Stomach (tissue), 9 donors: ENCODE results near the gene VPS54. TPM values are rescaled to one million over a fixed set of nuclear protein-coding genes. Genes with fewer than 3 reads are reported as not detected.

Source experiments
- DNase-seq, 2 donors: peaks; one replicate each; pipeline versions ENCODE4 v3.0.0 to v3.0.0-alpha.2; 2013 to 2019
- H3K27ac ChIP-seq, 5 donors: fragments of 200-600 bp in 4 of 5; sonication (generic) in 4 of 5; one replicate each; pipeline ENCODE4 v1.5.1; 2013 to 2019; ENCODE audit warnings: mild to moderate bottlenecking in 1 of 5, moderate library complexity in 1 of 5
- H3K27me3 ChIP-seq, 3 donors: fragments of 200-600 bp; sonication (generic); one replicate each; pipeline ENCODE4 v1.5.1; 2017 to 2019; ENCODE audit warnings: mixed run types in 1 of 3
- H3K36me3 ChIP-seq, 4 donors: fragments of 200-600 bp; sonication (generic); 1 replicate in 3 of 4; 2 replicates in 1 of 4; pipeline ENCODE4 v1.5.1; 2016 to 2019
- H3K4me1 ChIP-seq, 4 donors: fragments of 200-600 bp; sonication (generic); one replicate each; pipeline ENCODE4 v1.5.1; 2016 to 2019
- H3K4me3 ChIP-seq, 4 donors: fragments of 200-600 bp; sonication (generic) in 3 of 4; one replicate each; pipeline ENCODE4 v1.5.1; 2016 to 2019; ENCODE audit warnings: mild to moderate bottlenecking in 1 of 4
- H3K9me3 ChIP-seq, 4 donors: fragments of 200-600 bp; sonication (generic); one replicate each; pipeline ENCODE4 v1.5.1; 2016 to 2019
- CTCF ChIP-seq, 7 experiments: fragments of 450-650 bp in 4 of 7; fragments of 200-600 bp in 3 of 7; sonication (generic) in 3 of 7; IDR thresholded peaks; one replicate each; pipeline ENCODE4 v1.5.1; 2016 to 2019; ENCODE audit warnings: antibody characterized with exemption in 7 of 7, control low read depth in 2 of 7, mild to moderate bottlenecking in 1 of 7
- EP300 ChIP-seq: sonication (generic); formaldehyde crosslinking; IDR thresholded peaks from one replicate; pipeline ENCODE4 v1.6.1; 2017; ENCODE audit warnings: antibody characterized with exemption
- POLR2A ChIP-seq, 4 donors: fragments of 450-650 bp; IDR thresholded peaks; one replicate each; pipeline ENCODE4 v1.6.1; 2016; ENCODE audit warnings: antibody characterized with exemption in 4 of 4, control low read depth in 2 of 4, mild to moderate bottlenecking in 1 of 4, moderate library complexity in 1 of 4
- POLR2AphosphoS5 ChIP-seq, 3 donors: sonication (generic); formaldehyde crosslinking; IDR thresholded peaks; one replicate each; pipeline ENCODE4 v1.6.1; 2016; ENCODE audit warnings: antibody characterized with exemption in 3 of 3
- WGBS, 5 donors: extraction: QIAGEN DNeasy Blood & Tissue Kit in 3 of 5; methylation state at CpG; one replicate each; pipeline versions ENCODE4 v1.1.5 to v1.1.7; 2013 to 2018; 5-methylcytosine and 5-hydroxymethylcytosine counted together
- intact Hi-C: fragments of 100-400 bp; cut with DNase I; formaldehyde crosslinking; loops from one replicate; pipeline ENCODE4 v1.15.1; 2023; ENCODE audit warnings: low total_unique reads
- polyA plus RNA-seq, 3 donors: library from polyadenylated mRNA; stranded (reverse); fragments of 200-250 nt; gene quantifications; one replicate each; pipeline ENCODE4 v1.2.3, GENCODE V29; 2013
- total RNA-seq, 5 donors: library from RNA; depleted of rRNA; stranded (reverse); fragments of >200 nt; gene quantifications; one replicate each; pipeline versions ENCODE4 v1.1.0 to v1.2.3, GENCODE V29; 2014 to 2016
- donor health status: healthy with polysubstance abuse.
- donor health status: Bipolar disorder and iron deficiency.
- donor health status: healthy.

VPS54 gene
- total and polyA plus RNA-seq, 8 donors, result 3.2 to 58.9 (median 13.1) TPM

DNA sequence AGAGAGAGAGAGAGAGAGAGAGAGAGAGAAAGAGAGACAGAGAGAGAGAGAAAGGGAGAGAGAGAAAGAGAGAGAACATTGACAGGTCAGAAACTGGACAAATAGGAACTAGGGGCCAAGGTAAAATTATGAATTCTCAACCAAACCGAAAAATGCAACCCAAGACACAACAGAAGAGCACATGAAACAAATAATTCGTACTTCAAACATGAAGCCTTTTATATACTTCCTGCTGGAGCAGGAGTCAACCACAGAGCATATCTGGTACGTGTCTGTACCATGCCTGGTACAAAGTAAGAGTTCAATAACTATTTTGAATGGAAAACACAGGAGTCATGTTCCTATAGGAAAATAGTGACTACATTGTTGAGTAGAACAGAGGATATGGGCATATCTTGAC is 6.5 kb upstream of the VPS54 start:
- 36 to 60% (median 46%) methylated on average over 3 of the region's 3 CpGs for WGBS, 5 donors
- DNase-seq, result no peak
- no peaks in the 10 kb centered on the region for H3K27me3 ChIP-seq
- no peak overlapping the region for H3K27ac ChIP-seq
- intact Hi-C loops, result no loop called here
- no peaks in the 10 kb centered on the region for H3K9me3 ChIP-seq
- peaks cover 0 to 15% (median 9%) of the 10 kb centered on the region in 4 donors for H3K4me1 ChIP-seq
- H3K36me3 ChIP-seq, result no peaks in the 10 kb centered on the region
- no peak overlapping the region for H3K4me3 ChIP-seq
- TF ChIP-seq POLR2A (IDR thresholded peaks at IDR 0.05), result no peak
- TF ChIP-seq CTCF (IDR thresholded peaks at IDR 0.05), result no peak
- no peak for TF ChIP-seq EP300
- TF ChIP-seq POLR2AphosphoS5 (IDR thresholded peaks at IDR 0.05), result no peak

- no peaks in the 10 kb centered on the region for H3K27me3 ChIP-seq
- no peaks in the 10 kb centered on the region for H3K36me3 ChIP-seq
- no peaks in the 10 kb centered on the region for H3K9me3 ChIP-seq
- peaks cover 4 to 22% (median 20%) of the 10 kb centered on the region in 4 donors for H3K4me1 ChIP-seq
- peak overlapping the region in 1 of 5 donors; percentile 45 for H3K27ac ChIP-seq
- H3K4me3 ChIP-seq, result no peak overlapping the region
- 33 to 69% (median 58%) methylated on average over 3 of the region's 3 CpGs for WGBS, 5 donors
- TF ChIP-seq POLR2AphosphoS5 (IDR thresholded peaks at IDR 0.05) (no peak), CTCF (IDR thresholded peaks at IDR 0.05) (no peak), POLR2A (IDR thresholded peaks at IDR 0.05) (no peak), EP300 (no peak)
- DNase-seq, result no peak
- intact Hi-C loops, result no loop called here
Observed at GRCh38 chr2:64024259-64024949, 5.2 kb upstream of the VPS54 start.

- Histone ChIP-seq H3K36me3 (no peaks in the 10 kb centered on the region), H3K4me1 (peaks cover 4 to 23% (median 20%) of the 10 kb centered on the region in 4 donors), H3K4me3 (no peak overlapping the region), H3K27ac (peak overlapping the region in 1 of 5 donors; percentile 45), H3K9me3 (no peaks in the 10 kb centered on the region), H3K27me3 (no peaks in the 10 kb centered on the region)
- no peak for DNase-seq
- WGBS, 5 donors, result 68 to 80% (median 76%) methylated on average over 4 of the region's 4 CpGs
- intact Hi-C loops, result no loop called here
- TF ChIP-seq EP300 (no peak), POLR2A (IDR thresholded peaks at IDR 0.05) (no peak), CTCF (IDR thresholded peaks at IDR 0.05) (no peak), POLR2AphosphoS5 (IDR thresholded peaks at IDR 0.05) (no peak)
Observed at GRCh38 chr2:64023485-64024258, 4.4 kb upstream of the VPS54 start.

DNA sequence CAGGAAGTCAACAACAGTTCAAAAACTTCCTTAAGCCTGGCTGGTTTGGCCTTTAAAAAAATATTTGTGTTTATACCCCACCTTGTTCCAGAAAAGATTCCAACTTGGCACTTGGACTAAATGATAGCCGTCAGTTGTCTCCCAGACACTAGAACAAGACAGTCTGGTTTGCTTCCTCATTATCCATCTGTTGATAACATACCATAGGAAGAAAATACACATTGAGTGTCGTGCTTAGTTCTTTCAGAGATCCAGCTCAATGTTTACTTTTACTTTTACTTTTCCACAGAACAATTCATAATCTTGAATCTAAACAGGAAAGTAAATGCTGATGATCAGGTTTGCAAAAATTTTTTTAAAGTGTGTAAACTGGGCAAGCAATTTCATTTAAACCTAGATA is 2.4 kb upstream of the VPS54 start:
- Histone ChIP-seq H3K9me3 (no peaks in the 10 kb centered on the region), H3K27me3 (no peaks in the 10 kb centered on the region), H3K36me3 (no peaks in the 10 kb centered on the region), H3K4me1 (peaks cover 4 to 37% (median 31%) of the 10 kb centered on the region in 4 donors), H3K27ac (peak overlapping the region in 4 of 5 donors; percentile 6 to 96 (median 22)), H3K4me3 (no peak overlapping the region)
- peak in 1 of 2 donors; percentile 36 for DNase-seq
- intact Hi-C loops, result no loop called here
- TF ChIP-seq EP300, result no peak
- no peak for TF ChIP-seq POLR2A (IDR thresholded peaks at IDR 0.05)
- no peak for TF ChIP-seq POLR2AphosphoS5 (IDR thresholded peaks at IDR 0.05)
- no peak for TF ChIP-seq CTCF (IDR thresholded peaks at IDR 0.05)
- WGBS, 5 donors, result 8 to 29% (median 16%) methylated on average over 2 of the region's 2 CpGs
